Vagina (tissue), 2 donors: ENCODE data around the gene USP49. TPM values are rescaled to one million over a fixed set of nuclear protein-coding genes. Genes with fewer than 3 reads are reported as not detected.

Source experiments
- DNase-seq, 2 donors: peaks; one replicate each; pipeline ENCODE4 v3.0.0-alpha.2; 2017; ENCODE audit errors: extremely low spot score in 2 of 2
- H3K27ac ChIP-seq: fragments of 200-600 bp; sonication (generic); one replicate; pipeline ENCODE4 v1.5.1; 2019
- H3K27me3 ChIP-seq: fragments of 200-600 bp; sonication (generic); one replicate; pipeline ENCODE4 v1.5.1; 2019
- H3K36me3 ChIP-seq, 2 donors: fragments of 200-600 bp; sonication (generic); one replicate each; pipeline ENCODE4 v1.5.1; 2017 to 2019
- H3K4me1 ChIP-seq: fragments of 200-600 bp; sonication (generic); one replicate; pipeline ENCODE4 v1.5.1; 2019
- H3K4me3 ChIP-seq, 2 donors: fragments of 200-600 bp; sonication (generic); 1 replicate in 1 of 2; 2 replicates in 1 of 2; pipeline ENCODE4 v1.5.1; 2016 to 2019
- H3K9me3 ChIP-seq: fragments of 200-600 bp; sonication (generic); one replicate; pipeline ENCODE4 v1.5.1; 2019
- CTCF ChIP-seq, 3 experiments: fragments of 450-650 bp in 2 of 3; fragments of 200-600 bp in 1 of 3; sonication (generic) in 1 of 3; IDR thresholded peaks; one replicate each; pipeline ENCODE4 v1.5.1; 2017 to 2019; ENCODE audit warnings: antibody characterized with exemption in 3 of 3, mild to moderate bottlenecking in 2 of 3, moderate library complexity in 2 of 3
- POLR2A ChIP-seq, 2 donors: fragments of 450-650 bp; IDR thresholded peaks; one replicate each; pipeline ENCODE4 v1.6.1; 2017; ENCODE audit warnings: antibody characterized with exemption in 2 of 2, mild to moderate bottlenecking in 2 of 2, moderate library complexity in 2 of 2
- POLR2AphosphoS5 ChIP-seq, 2 donors: sonication (generic); formaldehyde crosslinking; IDR thresholded peaks; one replicate each; pipeline ENCODE4 v1.9.0; 2017; ENCODE audit warnings: antibody characterized with exemption in 2 of 2, mild to moderate bottlenecking in 2 of 2, low read depth in 1 of 2; ENCODE audit not compliant: insufficient read depth in 1 of 2
- intact Hi-C: fragments of 100-400 bp; cut with DNase I; formaldehyde crosslinking; loops from one replicate; pipeline ENCODE4 v1.15.1; 2023
- total RNA-seq: library from RNA; depleted of rRNA; stranded (reverse); fragments of >200 nt; gene quantifications from one replicate; pipeline ENCODE4 v1.2.3, GENCODE V29; 2016

Gene USP49
- total RNA-seq, 1 donor from 2014 or later = 9.1 TPM

- peak overlapping the region; percentile 53 to 69 for H3K4me3 ChIP-seq
- no peak overlapping the region for H3K27ac ChIP-seq
- no peaks in the 10 kb centered on the region for H3K27me3 ChIP-seq
- intact Hi-C loops = no loop called here
- no peaks in the 10 kb centered on the region for H3K9me3 ChIP-seq
- H3K4me1 ChIP-seq = peaks cover 20% of the 10 kb centered on the region
- no peaks in the 10 kb centered on the region for H3K36me3 ChIP-seq
- DNase-seq = no peak
- TF ChIP-seq POLR2A (IDR thresholded peaks at IDR 0.05) (no peak), POLR2AphosphoS5 (IDR thresholded peaks at IDR 0.05; ENCODE audit: insufficient read depth in 1 of 2, low read depth in 1 of 2) (no peak), CTCF (IDR thresholded peaks at IDR 0.05) (no peak)
Observed at GRCh38 chr6:41896281-41896680, 1.1 kb upstream of the USP49 start.

- TF ChIP-seq POLR2AphosphoS5 (IDR thresholded peaks at IDR 0.05; ENCODE audit: insufficient read depth in 1 of 2, low read depth in 1 of 2) = no peak
- no peak for TF ChIP-seq POLR2A (IDR thresholded peaks at IDR 0.05)
- no peak for TF ChIP-seq CTCF (IDR thresholded peaks at IDR 0.05)
- DNase-seq = no peak
- H3K9me3 ChIP-seq = no peaks in the 10 kb centered on the region
- peaks cover 20% of the 10 kb centered on the region for H3K4me1 ChIP-seq
- no peaks in the 10 kb centered on the region for H3K36me3 ChIP-seq
- intact Hi-C loops = no loop called here
- H3K27me3 ChIP-seq = no peaks in the 10 kb centered on the region
- H3K27ac ChIP-seq = peak overlapping the region; percentile 73
- peak overlapping the region; percentile 53 to 69 for H3K4me3 ChIP-seq
Observed at GRCh38 chr6:41894366-41895299, 542 bp downstream of the USP49 start.

GRCh38 chr6:41892921-41893564, 2.1 kb downstream of the USP49 start:
- Histone ChIP-seq H3K27ac (no peak overlapping the region), H3K4me1 (peaks cover 20% of the 10 kb centered on the region), H3K4me3 (no peak overlapping the region), H3K27me3 (no peaks in the 10 kb centered on the region), H3K36me3 (no peaks in the 10 kb centered on the region), H3K9me3 (no peaks in the 10 kb centered on the region)
- intact Hi-C loops = no loop called here
- DNase-seq = no peak
- no peak for TF ChIP-seq POLR2A (IDR thresholded peaks at IDR 0.05)
- TF ChIP-seq CTCF (IDR thresholded peaks at IDR 0.05) = no peak
- no peak for TF ChIP-seq POLR2AphosphoS5 (IDR thresholded peaks at IDR 0.05; ENCODE audit: insufficient read depth in 1 of 2, low read depth in 1 of 2)

GRCh38 chr6:41887331-41887751, 7.8 kb downstream of the USP49 start:
- TF ChIP-seq POLR2A (IDR thresholded peaks at IDR 0.05) (no peak), CTCF (IDR thresholded peaks at IDR 0.05) (no peak), POLR2AphosphoS5 (IDR thresholded peaks at IDR 0.05; ENCODE audit: insufficient read depth in 1 of 2, low read depth in 1 of 2) (no peak)
- no peaks in the 10 kb centered on the region for H3K27me3 ChIP-seq
- no peaks in the 10 kb centered on the region for H3K4me1 ChIP-seq
- no peak overlapping the region for H3K4me3 ChIP-seq
- no peaks in the 10 kb centered on the region for H3K36me3 ChIP-seq
- no peak for DNase-seq
- no peak overlapping the region for H3K27ac ChIP-seq
- intact Hi-C loops = no loop called here
- H3K9me3 ChIP-seq = no peaks in the 10 kb centered on the region
